ENCODE measurements around the gene LHX4.

- TF ChIP-seq CTCF (IDR thresholded peaks at IDR 0.05) (no peak), POLR2A (IDR thresholded peaks at IDR 0.05) (no peak), POLR2AphosphoS5 (IDR thresholded peaks at IDR 0.05) (no peak), EP300 (IDR thresholded peaks at IDR 0.05) (no peak)
These were observed 7.9 kb downstream of the LHX4 start for GRCh38 chr1:180237869-180238476.

All from suprapubic skin (tissue), 4 donors.